GM12891 (cell line): ENCODE measurements around the gene ARHGEF6.
"Not testable (repeated sequence)": the region's sequence is repeated elsewhere in the genome, so short reads cannot be mapped to it uniquely, and the experiment has no call there.

Source experiments
- POLR2A ChIP-seq: IDR thresholded peaks from 2 replicates; pipeline ENCODE4 v1.6.1; 2011; ENCODE audit warnings: low read depth, low read length, control low read depth
- POLR2AphosphoS5 ChIP-seq: IDR thresholded peaks from 2 replicates; pipeline ENCODE4 v1.6.1; 2011; ENCODE audit warnings: low read depth, low read length, control low read depth
- SPI1 ChIP-seq: IDR thresholded peaks from 2 replicates; pipeline ENCODE4 v1.6.1; 2011; ENCODE audit warnings: low read depth, low read length, control low read depth
- TAF1 ChIP-seq: IDR thresholded peaks from 2 replicates; pipeline ENCODE4 v1.6.1; 2011; ENCODE audit warnings: low read depth, low read length, control low read depth

GRCh38 chrX:136794660-136795059 is 13.9 kb upstream of the ARHGEF6 start:
- TF ChIP-seq POLR2A, POLR2AphosphoS5, TAF1, SPI1: not testable (repeated sequence)
